ENCODE results near the gene HDDC2.

Gene HDDC2

DNA sequence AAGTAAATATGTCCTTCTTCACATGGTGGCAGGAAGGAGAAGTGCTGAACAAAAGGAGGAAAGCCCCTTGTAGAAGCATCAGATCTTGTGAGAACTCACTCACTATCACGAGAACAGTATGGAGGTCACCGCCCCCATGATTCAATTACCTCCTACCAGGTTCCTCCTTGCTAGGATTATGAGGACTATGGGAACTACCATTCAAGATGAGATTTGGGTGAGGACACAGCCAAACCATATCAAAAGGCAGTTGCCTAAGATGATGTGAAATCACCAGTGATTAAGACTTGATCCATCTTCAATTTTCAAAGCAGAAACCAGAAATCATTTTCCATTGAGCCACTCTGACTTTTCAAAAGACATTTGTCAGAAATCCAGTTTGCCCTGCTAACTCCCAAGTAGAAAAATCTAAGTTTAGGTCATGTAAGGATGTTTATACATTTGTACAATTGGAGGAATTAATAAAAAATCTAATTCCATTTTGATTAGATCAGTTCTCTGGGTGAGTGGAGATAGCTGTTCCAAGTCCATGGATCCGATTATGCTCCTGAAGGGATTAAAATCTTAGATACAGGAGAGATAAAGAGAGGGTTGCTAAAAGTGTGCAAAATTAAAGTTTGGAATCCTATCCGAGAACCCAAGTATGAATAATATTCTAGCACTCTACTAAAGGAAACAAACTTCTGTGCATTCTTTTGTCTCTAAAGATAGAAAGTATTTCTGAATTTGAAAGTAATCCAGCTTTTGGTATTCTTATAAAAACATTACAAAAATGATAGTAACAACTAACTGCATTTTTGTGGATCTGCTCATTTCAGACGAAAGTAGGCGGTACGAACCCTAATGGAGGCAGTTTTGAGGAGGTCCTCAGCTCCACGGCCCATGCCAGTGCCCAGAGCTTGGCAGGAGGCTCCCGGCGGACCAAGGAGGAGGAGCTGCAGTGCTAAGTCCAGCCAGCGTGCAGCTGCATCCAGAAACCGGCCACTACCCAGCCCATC lies 39.5 kb downstream of the HDDC2 start:
- Histone ChIP-seq H3K36me3 (ENCODE audit: control insufficient read depth, insufficient read depth, low read length) (no peaks in the 10 kb centered on the region), H3K27me3 (ENCODE audit: control insufficient read depth, insufficient read depth, low read length) (no peaks in the 10 kb centered on the region), H3K9ac (ENCODE audit: low read length) (no peak overlapping the region), H3K4me1 (ENCODE audit: control insufficient read depth, insufficient read depth, low read length) (no peaks in the 10 kb centered on the region), H3K9me3 (ENCODE audit: control insufficient read depth, low read length) (no peaks in the 10 kb centered on the region), H3K4me3 (ENCODE audit: low read length) (no peak overlapping the region)

DNA sequence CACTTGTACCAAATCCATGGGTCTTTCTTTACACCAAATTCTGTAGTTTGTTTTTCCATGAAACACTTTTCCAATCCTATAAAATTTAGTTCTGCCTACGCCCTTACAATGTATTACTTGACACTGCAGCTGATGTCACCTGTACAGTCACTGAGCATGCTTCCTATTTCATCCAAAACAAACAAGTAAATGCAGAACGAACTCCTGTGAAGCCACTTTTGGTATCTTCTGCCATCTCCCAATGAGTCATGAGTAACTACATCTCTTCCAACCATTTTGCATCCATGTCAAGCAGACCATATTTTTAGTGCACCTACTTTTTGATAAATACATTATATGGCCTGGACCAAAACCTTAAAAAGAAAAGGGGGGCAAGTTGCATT lies 42.4 kb downstream of the HDDC2 start:
- Histone ChIP-seq H3K36me3 (ENCODE audit: control insufficient read depth, insufficient read depth, low read length) (no peaks in the 10 kb centered on the region), H3K4me3 (ENCODE audit: low read length) (no peak overlapping the region), H3K27me3 (ENCODE audit: control insufficient read depth, insufficient read depth, low read length) (no peaks in the 10 kb centered on the region), H3K4me1 (ENCODE audit: control insufficient read depth, insufficient read depth, low read length) (no peaks in the 10 kb centered on the region), H3K9ac (ENCODE audit: low read length) (no peak overlapping the region), H3K9me3 (ENCODE audit: control insufficient read depth, low read length) (no peaks in the 10 kb centered on the region)

DNA sequence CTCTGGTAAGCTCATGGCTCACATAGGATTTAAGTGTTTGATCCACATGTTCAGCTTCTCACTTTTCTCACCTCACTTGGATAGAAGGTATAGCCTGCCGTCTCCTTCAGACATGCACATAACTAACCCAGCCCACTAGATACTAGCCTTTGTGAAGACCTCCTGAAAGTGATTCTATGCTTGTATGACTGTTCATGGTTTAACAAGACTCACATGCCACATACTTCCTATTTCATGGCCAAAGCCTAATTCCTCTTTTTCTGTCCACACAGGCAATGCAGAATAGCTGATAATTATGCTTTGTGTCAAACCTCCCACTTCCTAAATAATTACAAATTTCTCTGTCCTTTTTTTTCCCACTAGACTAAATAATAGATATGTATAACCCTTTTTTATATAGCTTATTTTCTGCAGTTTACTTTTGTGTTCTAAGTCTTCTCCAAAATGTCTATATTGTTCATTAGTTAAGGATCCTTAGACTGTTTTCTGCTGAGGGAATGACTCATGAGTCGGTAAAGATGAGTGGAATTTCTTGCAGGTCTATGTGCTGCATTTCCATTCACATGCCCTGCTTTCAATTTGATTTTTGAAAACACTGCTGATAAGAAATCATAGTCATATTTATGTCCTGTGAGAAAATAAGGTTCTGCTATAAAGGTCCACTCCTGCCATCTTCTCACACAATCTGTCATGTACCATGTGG lies 43.0 kb downstream of the HDDC2 start:
- Histone ChIP-seq H3K9ac (ENCODE audit: low read length) (no peak overlapping the region), H3K4me1 (ENCODE audit: control insufficient read depth, insufficient read depth, low read length) (no peaks in the 10 kb centered on the region), H3K36me3 (ENCODE audit: control insufficient read depth, insufficient read depth, low read length) (no peaks in the 10 kb centered on the region), H3K9me3 (ENCODE audit: control insufficient read depth, low read length) (no peaks in the 10 kb centered on the region), H3K4me3 (ENCODE audit: low read length) (no peak overlapping the region), H3K27me3 (ENCODE audit: control insufficient read depth, insufficient read depth, low read length) (no peaks in the 10 kb centered on the region)

DNA sequence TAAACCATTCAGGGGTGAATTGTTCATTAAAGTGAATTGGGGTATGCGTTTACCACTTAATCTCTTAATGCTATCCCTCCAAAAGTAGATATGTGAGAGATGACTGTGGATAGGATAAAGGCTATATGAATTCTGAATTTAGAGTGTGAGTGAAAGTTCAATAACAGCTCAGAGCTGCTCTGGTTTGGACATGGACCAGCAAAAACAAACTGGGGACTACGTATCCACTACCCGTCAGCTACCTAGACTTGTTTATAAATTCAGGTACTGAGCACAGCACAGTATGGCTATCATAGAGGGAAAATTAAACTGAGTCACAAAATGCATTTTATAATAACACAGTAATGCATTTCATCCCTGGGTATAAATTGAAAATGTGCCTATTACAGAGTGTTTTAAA lies 44.4 kb downstream of the HDDC2 start:
- Histone ChIP-seq H3K27me3 (ENCODE audit: control insufficient read depth, insufficient read depth, low read length) (no peaks in the 10 kb centered on the region), H3K36me3 (ENCODE audit: control insufficient read depth, insufficient read depth, low read length) (no peaks in the 10 kb centered on the region), H3K9ac (ENCODE audit: low read length) (no peak overlapping the region), H3K9me3 (ENCODE audit: control insufficient read depth, low read length) (no peaks in the 10 kb centered on the region), H3K4me1 (ENCODE audit: control insufficient read depth, insufficient read depth, low read length) (no peaks in the 10 kb centered on the region), H3K4me3 (ENCODE audit: low read length) (no peak overlapping the region)

DNA sequence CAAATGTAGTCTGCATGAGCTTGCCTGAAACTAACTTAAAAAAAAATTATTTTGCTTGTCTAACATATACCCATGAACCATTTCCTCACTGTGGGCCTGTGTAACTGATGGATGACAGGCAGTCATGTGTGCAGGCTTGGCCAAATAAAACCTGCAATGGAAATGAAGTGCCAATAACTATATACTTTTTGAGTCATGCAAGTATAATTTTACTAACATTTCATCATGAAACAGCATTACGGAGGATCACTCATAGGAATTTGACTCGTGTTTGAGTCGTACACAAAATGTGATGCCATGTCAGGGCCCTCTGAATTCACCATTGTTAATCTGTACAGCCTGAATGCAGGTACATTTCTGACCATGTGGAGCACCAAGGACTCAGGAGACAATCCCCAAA lies 46.6 kb downstream of the HDDC2 start:
- no peaks in the 10 kb centered on the region for H3K36me3 ChIP-seq (ENCODE audit: control insufficient read depth, insufficient read depth, low read length)
- H3K9ac ChIP-seq (ENCODE audit: low read length) = no peak overlapping the region
- H3K4me3 ChIP-seq (ENCODE audit: low read length) = no peak overlapping the region
- no peaks in the 10 kb centered on the region for H3K27me3 ChIP-seq (ENCODE audit: control insufficient read depth, insufficient read depth, low read length)
- H3K4me1 ChIP-seq (ENCODE audit: control insufficient read depth, insufficient read depth, low read length) = no peaks in the 10 kb centered on the region
- H3K9me3 ChIP-seq (ENCODE audit: control insufficient read depth, low read length) = no peaks in the 10 kb centered on the region

DNA sequence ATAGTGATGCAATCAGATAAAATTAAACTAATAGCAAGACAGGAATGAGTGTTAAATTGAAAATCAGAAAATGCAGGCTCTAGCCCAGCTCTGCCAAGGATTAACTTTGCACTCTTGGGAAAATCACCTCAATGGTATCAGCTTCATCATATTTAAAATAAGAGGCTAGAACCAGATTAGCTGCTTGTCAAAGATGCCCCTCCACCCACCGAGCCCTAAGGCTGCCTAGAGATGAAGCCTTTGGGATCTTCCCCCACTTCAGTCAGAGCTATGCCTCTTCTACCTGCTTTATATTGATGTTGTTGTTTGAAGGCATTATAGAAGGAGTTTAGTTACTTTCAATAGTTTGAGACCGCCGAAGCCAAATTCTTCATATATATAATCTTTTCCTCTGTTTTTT lies 47.4 kb downstream of the HDDC2 start:
- Histone ChIP-seq H3K9me3 (ENCODE audit: control insufficient read depth, low read length) (no peaks in the 10 kb centered on the region), H3K9ac (ENCODE audit: low read length) (no peak overlapping the region)

DNA sequence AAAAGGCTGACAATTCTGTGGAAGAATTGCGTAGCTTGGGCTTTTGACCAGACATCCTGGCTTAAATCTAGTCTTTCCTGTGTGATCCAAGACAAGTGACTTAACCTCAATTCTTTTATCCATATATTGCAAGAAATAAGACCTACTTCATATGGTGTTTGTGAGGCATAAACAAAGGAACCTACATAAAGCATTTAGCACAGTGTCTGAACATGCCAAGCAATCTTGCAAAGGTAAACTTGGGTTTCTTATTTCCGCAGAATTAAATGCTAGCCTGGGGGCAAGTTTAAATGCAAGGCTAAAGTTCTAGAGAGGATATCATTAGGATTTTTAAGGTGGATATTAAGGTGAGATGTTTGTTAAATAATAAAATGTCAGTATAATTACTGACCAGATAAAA lies 47.9 kb downstream of the HDDC2 start:
- no peaks in the 10 kb centered on the region for H3K9me3 ChIP-seq (ENCODE audit: control insufficient read depth, low read length)
- H3K9ac ChIP-seq (ENCODE audit: low read length) = no peak overlapping the region
- H3K4me3 ChIP-seq (ENCODE audit: low read length) = no peak overlapping the region
- H3K27me3 ChIP-seq (ENCODE audit: control insufficient read depth, insufficient read depth, low read length) = no peaks in the 10 kb centered on the region
- H3K4me1 ChIP-seq (ENCODE audit: control insufficient read depth, insufficient read depth, low read length) = no peaks in the 10 kb centered on the region
- no peaks in the 10 kb centered on the region for H3K36me3 ChIP-seq (ENCODE audit: control insufficient read depth, insufficient read depth, low read length)

More for the DNA sequence above, 47.4 kb downstream of the HDDC2 start:
- Histone ChIP-seq H3K4me3 (ENCODE audit: low read length) (no peak overlapping the region), H3K4me1 (ENCODE audit: control insufficient read depth, insufficient read depth, low read length) (no peaks in the 10 kb centered on the region), H3K27me3 (ENCODE audit: control insufficient read depth, insufficient read depth, low read length) (no peaks in the 10 kb centered on the region), H3K36me3 (ENCODE audit: control insufficient read depth, insufficient read depth, low read length) (no peaks in the 10 kb centered on the region)

DNA sequence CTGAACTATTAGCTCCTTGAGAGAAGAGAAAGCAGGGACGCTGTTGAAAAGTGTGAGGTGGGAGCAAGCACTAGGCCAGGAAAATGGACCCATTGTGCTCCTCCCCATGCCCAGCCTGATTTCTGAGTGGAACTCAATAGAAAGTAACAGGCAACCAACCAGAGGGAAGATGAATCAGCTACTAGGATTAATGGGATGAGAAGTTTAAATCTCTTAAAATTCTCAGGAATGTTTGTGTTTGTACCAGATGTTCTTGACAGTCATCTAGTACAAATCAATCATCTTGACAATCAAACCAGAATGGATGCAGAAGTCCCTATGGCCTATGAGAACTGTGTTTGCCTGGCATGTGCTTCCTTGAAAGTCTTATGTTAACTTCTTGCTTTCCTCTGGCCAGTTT lies 48.9 kb downstream of the HDDC2 start:
- Histone ChIP-seq H3K4me1 (ENCODE audit: control insufficient read depth, insufficient read depth, low read length) (no peaks in the 10 kb centered on the region), H3K9ac (ENCODE audit: low read length) (no peak overlapping the region), H3K9me3 (ENCODE audit: control insufficient read depth, low read length) (no peaks in the 10 kb centered on the region), H3K36me3 (ENCODE audit: control insufficient read depth, insufficient read depth, low read length) (no peaks in the 10 kb centered on the region), H3K4me3 (ENCODE audit: low read length) (no peak overlapping the region), H3K27me3 (ENCODE audit: control insufficient read depth, insufficient read depth, low read length) (no peaks in the 10 kb centered on the region)

DNA sequence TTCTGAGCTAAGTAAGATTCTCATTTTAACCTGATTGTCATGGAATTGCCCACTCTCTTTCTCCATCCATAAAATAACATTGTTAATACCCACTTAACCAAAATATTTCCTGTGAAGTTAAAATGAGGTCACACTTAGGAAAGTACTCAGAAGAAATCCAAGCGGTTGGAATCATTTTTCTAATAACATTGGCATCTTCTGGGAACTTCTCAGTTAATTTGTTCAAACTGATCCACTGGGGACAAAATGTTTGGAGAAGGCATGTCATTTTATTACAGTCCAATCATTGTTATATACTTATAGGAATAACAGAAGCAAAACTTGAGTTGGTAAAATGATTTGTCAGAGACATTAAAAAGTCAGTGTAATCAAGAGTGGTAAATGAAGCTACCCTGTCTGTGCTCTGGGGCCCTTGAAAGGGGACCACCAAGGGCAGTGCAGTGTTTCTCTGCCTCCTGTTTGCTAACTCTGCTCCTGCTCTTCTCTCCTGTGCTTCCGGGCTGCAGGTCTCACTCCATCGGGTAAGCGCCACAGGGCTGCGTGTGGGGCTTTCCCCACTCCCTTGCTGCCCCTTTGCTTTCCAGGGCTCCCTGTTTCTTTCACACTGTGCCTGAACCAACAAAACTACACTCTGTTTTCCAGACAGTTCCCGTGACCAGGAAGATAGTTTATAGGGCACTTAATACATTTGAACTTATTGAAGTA lies 50.1 kb downstream of the HDDC2 start:
- Histone ChIP-seq H3K4me3 (ENCODE audit: low read length) (no peak overlapping the region), H3K36me3 (ENCODE audit: control insufficient read depth, insufficient read depth, low read length) (no peaks in the 10 kb centered on the region), H3K27me3 (ENCODE audit: control insufficient read depth, insufficient read depth, low read length) (no peaks in the 10 kb centered on the region), H3K9me3 (ENCODE audit: control insufficient read depth, low read length) (no peaks in the 10 kb centered on the region), H3K4me1 (ENCODE audit: control insufficient read depth, insufficient read depth, low read length) (no peaks in the 10 kb centered on the region), H3K9ac (ENCODE audit: low read length) (no peak overlapping the region)

DNA sequence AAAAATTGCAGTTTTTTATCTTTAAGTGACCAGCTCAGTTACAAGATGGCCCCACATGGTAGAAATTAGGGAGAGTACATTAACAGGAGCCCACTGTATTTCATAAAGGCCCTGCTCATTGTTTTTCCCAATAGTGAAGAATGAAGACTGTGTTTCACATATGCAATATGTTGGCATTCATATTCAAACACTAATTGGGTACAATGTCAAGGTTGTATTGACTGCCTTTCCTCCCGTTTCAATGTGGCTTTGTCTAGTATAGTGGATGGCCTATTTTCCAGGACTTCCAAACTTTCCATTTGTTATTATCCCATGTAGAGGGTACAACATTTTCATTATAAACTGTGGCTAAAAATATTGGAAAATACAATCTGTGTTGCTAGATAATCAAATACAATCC lies 51.3 kb downstream of the HDDC2 start:
- H3K4me1 ChIP-seq (ENCODE audit: control insufficient read depth, insufficient read depth, low read length) = no peaks in the 10 kb centered on the region

DNA sequence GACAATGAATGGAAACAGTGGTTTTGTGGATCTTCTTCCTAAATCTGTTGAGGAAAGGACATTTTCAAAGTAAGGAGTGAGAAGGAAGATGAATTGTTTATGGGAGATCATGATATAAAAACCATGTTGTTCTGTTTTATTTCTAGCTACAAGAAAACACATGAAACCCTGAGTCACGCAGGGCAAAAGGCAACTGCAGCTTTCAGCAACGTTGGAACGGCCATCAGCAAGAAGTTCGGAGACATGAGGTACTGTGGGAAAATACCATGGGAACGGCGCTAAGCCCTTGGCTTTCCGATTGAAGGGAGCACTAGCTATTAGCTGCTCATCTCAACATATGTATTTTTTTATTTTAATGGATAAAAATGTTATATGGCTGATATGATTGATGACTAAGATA lies 53.6 kb downstream of the HDDC2 start:
- Histone ChIP-seq H3K36me3 (ENCODE audit: control insufficient read depth, insufficient read depth, low read length) (no peaks in the 10 kb centered on the region), H3K9ac (ENCODE audit: low read length) (no peak overlapping the region), H3K27me3 (ENCODE audit: control insufficient read depth, insufficient read depth, low read length) (no peaks in the 10 kb centered on the region), H3K9me3 (ENCODE audit: control insufficient read depth, low read length) (no peaks in the 10 kb centered on the region), H3K4me3 (ENCODE audit: low read length) (no peak overlapping the region), H3K4me1 (ENCODE audit: control insufficient read depth, insufficient read depth, low read length) (no peaks in the 10 kb centered on the region)

More for the DNA sequence above, 51.3 kb downstream of the HDDC2 start:
- H3K36me3 ChIP-seq (ENCODE audit: control insufficient read depth, insufficient read depth, low read length) = no peaks in the 10 kb centered on the region
- H3K27me3 ChIP-seq (ENCODE audit: control insufficient read depth, insufficient read depth, low read length) = no peaks in the 10 kb centered on the region
- H3K9me3 ChIP-seq (ENCODE audit: control insufficient read depth, low read length) = no peaks in the 10 kb centered on the region
- no peak overlapping the region for H3K4me3 ChIP-seq (ENCODE audit: low read length)
- H3K9ac ChIP-seq (ENCODE audit: low read length) = no peak overlapping the region

DNA sequence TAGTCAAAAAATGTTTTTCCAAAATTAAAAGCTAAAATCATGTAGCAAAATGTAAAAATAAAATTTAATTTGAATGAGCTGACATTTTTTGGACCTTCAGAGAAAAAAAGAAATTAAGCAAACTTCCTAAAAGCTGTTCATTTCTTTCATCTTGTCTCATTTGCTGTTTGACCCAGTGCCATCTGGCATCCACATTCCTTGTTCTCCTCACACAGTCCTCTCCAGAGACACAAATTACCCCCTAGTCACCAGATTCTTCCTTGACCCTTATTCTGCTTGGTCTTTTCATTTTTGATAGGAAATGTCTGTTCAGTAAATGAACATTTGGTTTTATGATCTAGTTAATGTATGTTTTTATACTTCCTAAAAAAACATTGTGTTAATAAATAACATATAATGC lies 55.2 kb downstream of the HDDC2 start:
- no peaks in the 10 kb centered on the region for H3K36me3 ChIP-seq (ENCODE audit: control insufficient read depth, insufficient read depth, low read length)
- H3K9ac ChIP-seq (ENCODE audit: low read length) = no peak overlapping the region
- H3K9me3 ChIP-seq (ENCODE audit: control insufficient read depth, low read length) = no peaks in the 10 kb centered on the region
- H3K27me3 ChIP-seq (ENCODE audit: control insufficient read depth, insufficient read depth, low read length) = no peaks in the 10 kb centered on the region
- H3K4me1 ChIP-seq (ENCODE audit: control insufficient read depth, insufficient read depth, low read length) = no peaks in the 10 kb centered on the region
- H3K4me3 ChIP-seq (ENCODE audit: low read length) = no peak overlapping the region

Measured in mucosa of stomach (tissue), 1 donor.